ENCODE measurements around the gene CACNA1C.

- no peak for TF ChIP-seq CTCF (conservative IDR thresholded peaks at IDR 0.05 in 1 of 2, IDR thresholded peaks at IDR 0.05 in 1 of 2; ENCODE audit: extremely low read depth in 1 of 2, insufficient read depth in 1 of 2, low read depth in 1 of 2, low read length in 2 of 2)
- no peak for TF ChIP-seq EZH2 (IDR thresholded peaks at IDR 0.05; ENCODE audit: borderline replicate concordance, low read length)
These were observed 311.2 kb downstream of the CACNA1C start for GRCh38 chr12:2363836-2364609.
